Endodermal cell (in vitro differentiated cells): ENCODE measurements around the gene CRTC3. TPM values are rescaled to one million over a fixed set of nuclear protein-coding genes. Genes with fewer than 3 reads are reported as not detected.
"Not testable (repeated sequence)": the region's sequence is repeated elsewhere in the genome, so short reads cannot be mapped to it uniquely, and the experiment has no call there.

Source experiments
- DNase-seq: peaks from one replicate; pipeline ENCODE4 v3.0.0-alpha.2; 2017
- H3K27ac ChIP-seq: 2 replicates; pipeline ENCODE4 v1.5.1; 2013; ENCODE audit warnings: mild to moderate bottlenecking, low read depth, low read length, moderate library complexity
- H3K27me3 ChIP-seq: 2 replicates; pipeline ENCODE4 v1.6.1; 2013; ENCODE audit warnings: mild to moderate bottlenecking, low read length, moderate library complexity; ENCODE audit not compliant: insufficient read depth, control insufficient read depth, poor library complexity, severe bottlenecking
- H3K36me3 ChIP-seq: 2 replicates; pipeline ENCODE4 v1.7.0; 2013; ENCODE audit warnings: mild to moderate bottlenecking, low read length, moderate library complexity; ENCODE audit not compliant: control insufficient read depth, insufficient read depth
- H3K4me1 ChIP-seq: one replicate; pipeline ENCODE4 v1.7.0; 2013; ENCODE audit warnings: low read length; ENCODE audit not compliant: control insufficient read depth, insufficient read depth
- H3K4me3 ChIP-seq: 2 replicates; pipeline ENCODE4 v1.5.1; 2013; ENCODE audit warnings: mild to moderate bottlenecking, low read length, moderate library complexity
- H3K9ac ChIP-seq: 2 replicates; pipeline ENCODE4 v1.6.1; 2013; ENCODE audit warnings: mild to moderate bottlenecking, low read length, moderate library complexity; ENCODE audit not compliant: poor library complexity, severe bottlenecking; ENCODE audit errors: extremely low read depth
- H3K9me3 ChIP-seq: 2 replicates; pipeline ENCODE4 v1.6.1; 2013; ENCODE audit warnings: mild to moderate bottlenecking, low read length, moderate library complexity; ENCODE audit not compliant: control insufficient read depth
- H3K27ac Mint-ChIP-seq: 2 replicates; pipeline ENCODE4 v1.8.0; 2020; ENCODE audit warnings: mixed read lengths
- H3K27me3 Mint-ChIP-seq: 2 replicates; pipeline ENCODE4 v1.8.0; 2021; ENCODE audit warnings: mild to moderate bottlenecking, mixed read lengths; ENCODE audit not compliant: insufficient read depth
- H3K36me3 Mint-ChIP-seq: 2 replicates; pipeline ENCODE4 v1.8.0; 2020; ENCODE audit warnings: low read depth, mixed read lengths
- H3K4me1 Mint-ChIP-seq: 2 replicates; pipeline ENCODE4 v1.8.0; 2020; ENCODE audit warnings: mixed read lengths
- H3K4me3 Mint-ChIP-seq: 2 replicates; pipeline ENCODE4 v1.8.0; 2020; ENCODE audit warnings: mild to moderate bottlenecking, moderate library complexity, mixed read lengths
- H3K9me3 Mint-ChIP-seq: 2 replicates; pipeline ENCODE4 v1.8.0; 2020; ENCODE audit warnings: mild to moderate bottlenecking, mixed read lengths
- WGBS, 2 experiments: methylation state at CpG; one replicate each; pipeline versions ENCODE4 v1.1.5 to v1.1.7; 2013; ENCODE audit warnings: missing lambda C conversion rate in 2 of 2, mixed read lengths in 1 of 2; ENCODE audit not compliant: insufficient coverage in 1 of 2, insufficient read length in 1 of 2; 5-methylcytosine and 5-hydroxymethylcytosine counted together
- total RNA-seq, 2 donors: library from RNA; stranded (reverse); fragmentation: NEBNext Ultra II Directional in 1 of 2; extraction: Animal tissue kit (Norgen Biotek cat#: 25700) in 1 of 2; gene quantifications; 2 replicates in 1 of 2; 3 replicates in 1 of 2; pipeline ENCODE4 v1.2.1, GENCODE V29; 2021
- TF ChIP-seq, protein P1 (sequence below): fragments of 200-600 bp; sonication (generic); conservative IDR thresholded peaks from 2 replicates; pipeline ENCODE4 v1.5.0; 2021; ENCODE audit warnings: antibody characterized with exemption, mild to moderate bottlenecking

Gene CRTC3
- total RNA-seq, 2 donors from 2014 or later, result 17.3 to 21.9 TPM

- Mint-ChIP-seq H3K27ac (no peak overlapping the region), H3K36me3 (no peaks in the 10 kb centered on the region), H3K4me1 (peaks cover 5% of the 10 kb centered on the region), H3K27me3 (peaks cover 6% of the 10 kb centered on the region), H3K4me3 (no peak overlapping the region), H3K9me3 (peaks cover 4% of the 10 kb centered on the region)
- no peak for DNase-seq
- TF ChIP-seq, protein P1, sequence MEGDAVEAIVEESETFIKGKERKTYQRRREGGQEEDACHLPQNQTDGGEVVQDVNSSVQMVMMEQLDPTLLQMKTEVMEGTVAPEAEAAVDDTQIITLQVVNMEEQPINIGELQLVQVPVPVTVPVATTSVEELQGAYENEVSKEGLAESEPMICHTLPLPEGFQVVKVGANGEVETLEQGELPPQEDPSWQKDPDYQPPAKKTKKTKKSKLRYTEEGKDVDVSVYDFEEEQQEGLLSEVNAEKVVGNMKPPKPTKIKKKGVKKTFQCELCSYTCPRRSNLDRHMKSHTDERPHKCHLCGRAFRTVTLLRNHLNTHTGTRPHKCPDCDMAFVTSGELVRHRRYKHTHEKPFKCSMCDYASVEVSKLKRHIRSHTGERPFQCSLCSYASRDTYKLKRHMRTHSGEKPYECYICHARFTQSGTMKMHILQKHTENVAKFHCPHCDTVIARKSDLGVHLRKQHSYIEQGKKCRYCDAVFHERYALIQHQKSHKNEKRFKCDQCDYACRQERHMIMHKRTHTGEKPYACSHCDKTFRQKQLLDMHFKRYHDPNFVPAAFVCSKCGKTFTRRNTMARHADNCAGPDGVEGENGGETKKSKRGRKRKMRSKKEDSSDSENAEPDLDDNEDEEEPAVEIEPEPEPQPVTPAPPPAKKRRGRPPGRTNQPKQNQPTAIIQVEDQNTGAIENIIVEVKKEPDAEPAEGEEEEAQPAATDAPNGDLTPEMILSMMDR, result no peak
- Histone ChIP-seq H3K4me3 (no peak overlapping the region), H3K27me3 (no peaks in the 10 kb centered on the region), H3K4me1 (no peaks in the 10 kb centered on the region), H3K9ac (no peak overlapping the region), H3K27ac (no peak overlapping the region), H3K9me3 (no peaks in the 10 kb centered on the region), H3K36me3 (no peaks in the 10 kb centered on the region)
- 94 to 97% methylated on average over 9 to 11 of the region's 11 CpGs for WGBS, 2 experiments
Measured at GRCh38 chr15:90685591-90686434, 156.1 kb downstream of the CRTC3 start.

DNA sequence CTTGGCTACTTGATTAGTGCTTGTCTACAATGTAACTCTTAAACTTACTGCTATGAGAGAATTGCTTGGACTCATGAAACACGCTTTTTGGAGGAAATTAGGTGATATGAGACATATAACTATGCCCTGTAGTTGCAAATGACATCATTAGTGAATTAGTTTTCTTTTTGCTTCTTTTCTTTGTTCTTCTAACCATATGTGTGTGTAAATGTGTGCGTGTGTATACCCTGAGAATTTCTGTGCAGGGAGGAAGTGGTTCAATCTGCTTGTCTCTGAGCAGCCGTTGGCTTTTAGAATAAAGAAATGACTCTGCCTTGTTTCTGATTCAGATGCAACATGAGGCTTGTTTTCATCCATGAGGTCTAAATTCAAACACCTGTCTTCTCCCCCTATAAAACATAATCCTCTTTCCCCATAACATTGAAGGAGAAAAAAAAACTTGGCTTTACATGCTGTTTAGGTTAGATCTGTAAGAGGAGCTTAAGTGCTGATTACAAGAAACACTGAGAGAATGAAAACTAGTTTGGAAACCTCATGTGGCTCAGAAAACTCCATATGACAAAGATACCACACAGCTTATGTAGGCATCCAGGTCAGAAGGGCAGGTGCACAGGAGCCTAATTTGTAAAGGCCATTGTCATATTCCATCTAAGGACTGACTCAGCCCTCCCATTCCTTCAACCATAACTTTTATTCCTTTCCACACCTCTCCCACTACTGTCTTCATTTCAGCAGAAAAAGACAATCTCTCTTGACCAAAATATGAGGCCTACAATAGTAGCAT lies 156.9 kb downstream of the CRTC3 start:
- H3K9ac ChIP-seq, result no peak overlapping the region
- no peaks in the 10 kb centered on the region for H3K36me3 ChIP-seq
- 89 to 90% methylated on average over 3 of the region's 3 CpGs for WGBS, 2 experiments
- TF ChIP-seq, protein P1, result no peak
- no peak overlapping the region for H3K27ac ChIP-seq
- no peak for DNase-seq
- Mint-ChIP-seq H3K4me1 (peaks cover 5% of the 10 kb centered on the region), H3K4me3 (no peak overlapping the region), H3K27me3 (peaks cover 6% of the 10 kb centered on the region), H3K9me3 (peaks cover 4% of the 10 kb centered on the region), H3K36me3 (no peaks in the 10 kb centered on the region), H3K27ac (no peak overlapping the region)
- H3K27me3 ChIP-seq, result no peaks in the 10 kb centered on the region
- H3K9me3 ChIP-seq, result no peaks in the 10 kb centered on the region
- no peaks in the 10 kb centered on the region for H3K4me1 ChIP-seq
- no peak overlapping the region for H3K4me3 ChIP-seq

- not testable (repeated sequence) for H3K27me3 ChIP-seq, H3K9ac ChIP-seq, H3K36me3 Mint-ChIP-seq, H3K4me3 Mint-ChIP-seq, DNase-seq, H3K4me1 ChIP-seq, H3K4me1 Mint-ChIP-seq, H3K27me3 Mint-ChIP-seq, H3K36me3 ChIP-seq, H3K9me3 Mint-ChIP-seq, H3K4me3 ChIP-seq, H3K27ac Mint-ChIP-seq, H3K9me3 ChIP-seq, H3K27ac ChIP-seq
- WGBS, 2 experiments, result 66 to 84% methylated on average over 2 to 5 of the region's 6 CpGs
Measured at GRCh38 chr15:90689326-90689961, 159.7 kb downstream of the CRTC3 start.
